Muscle layer of duodenum (tissue), 2 donors: ENCODE data around the gene TOMM40.

Experiments
- H3K27ac ChIP-seq: one replicate; pipeline ENCODE4 v1.7.0; 2013; ENCODE audit warnings: mild to moderate bottlenecking, low read length
- H3K27me3 ChIP-seq: one replicate; pipeline ENCODE4 v1.7.0; 2013; ENCODE audit warnings: low read depth, mild to moderate bottlenecking, control low read depth, low read length
- H3K36me3 ChIP-seq, 2 donors: one replicate each; pipeline ENCODE4 v1.7.0; 2013; ENCODE audit warnings: low read length in 2 of 2, control low read depth in 1 of 2, mild to moderate bottlenecking in 1 of 2; ENCODE audit not compliant: insufficient read depth in 2 of 2, control insufficient read depth in 1 of 2
- H3K4me1 ChIP-seq, 2 donors: one replicate each; pipeline ENCODE4 v1.7.0; 2013; ENCODE audit warnings: low read length in 2 of 2, mild to moderate bottlenecking in 2 of 2, control low read depth in 1 of 2, moderate library complexity in 1 of 2; ENCODE audit not compliant: insufficient read depth in 2 of 2, control insufficient read depth in 1 of 2
- H3K4me3 ChIP-seq, 2 donors: one replicate each; pipeline ENCODE4 v1.7.0; 2013; ENCODE audit warnings: low read length in 2 of 2, low read depth in 1 of 2, mild to moderate bottlenecking in 1 of 2
- H3K9me3 ChIP-seq, 2 donors: one replicate each; pipeline ENCODE4 v1.7.0; 2013; ENCODE audit warnings: low read length in 2 of 2, control low read depth in 1 of 2, mild to moderate bottlenecking in 1 of 2; ENCODE audit not compliant: control insufficient read depth in 1 of 2
- donor health status: healthy.

Gene TOMM40

DNA sequence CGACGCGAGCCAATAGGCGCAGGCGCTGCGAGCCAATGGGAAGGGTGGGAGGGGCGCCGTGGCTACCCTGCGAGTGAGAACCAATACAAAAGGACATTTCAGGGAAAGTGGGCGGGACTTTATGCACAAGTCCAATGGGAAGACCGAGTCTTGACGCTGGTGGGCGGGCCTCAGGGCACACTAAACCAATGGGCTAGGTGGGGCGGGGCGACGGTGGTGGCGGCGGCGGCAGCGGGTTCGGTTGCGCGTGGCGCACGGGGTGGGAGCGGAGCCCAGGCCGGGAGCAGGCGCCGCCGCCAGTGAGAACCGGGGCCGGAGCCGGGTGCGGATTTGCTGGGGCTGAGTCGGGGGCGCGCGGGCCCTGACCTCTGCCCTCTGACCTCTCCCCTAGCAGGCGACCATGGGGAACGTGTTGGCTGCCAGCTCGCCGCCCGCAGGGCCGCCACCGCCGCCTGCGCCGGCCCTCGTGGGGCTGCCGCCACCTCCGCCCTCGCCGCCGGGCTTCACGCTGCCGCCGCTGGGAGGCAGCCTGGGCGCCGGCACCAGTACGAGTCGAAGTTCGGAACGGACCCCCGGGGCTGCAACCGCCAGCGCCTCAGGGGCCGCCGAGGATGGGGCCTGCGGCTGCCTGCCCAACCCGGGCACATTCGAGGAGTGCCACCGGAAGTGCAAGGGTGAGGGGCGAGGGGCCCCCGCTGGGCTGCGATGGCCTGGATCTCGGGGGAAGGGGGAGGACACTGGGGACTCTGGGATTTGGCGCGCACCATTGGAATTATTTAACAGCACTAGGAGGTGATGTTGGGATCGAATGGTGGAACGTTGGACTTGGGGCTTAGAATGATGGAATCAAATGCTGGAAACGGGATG lies at the start of gene TOMM40:
TSS of gene TOMM40 (plus strand) at position 239 of the 867 bp plus-strand sequence. CDS start at position 401, 162 bp downstream.
- Histone ChIP-seq H3K36me3 (peaks cover 24 to 42% of the 10 kb centered on the region in 2 donors), H3K27me3 (no peaks in the 10 kb centered on the region), H3K27ac (peak within 1 kb of the TSS; percentile 95), H3K4me1 (peaks cover 12 to 23% of the 10 kb centered on the region in 2 donors), H3K4me3 (peak within 1 kb of the TSS; percentile 86 to 88), H3K9me3 (no peaks in the 10 kb centered on the region)

DNA sequence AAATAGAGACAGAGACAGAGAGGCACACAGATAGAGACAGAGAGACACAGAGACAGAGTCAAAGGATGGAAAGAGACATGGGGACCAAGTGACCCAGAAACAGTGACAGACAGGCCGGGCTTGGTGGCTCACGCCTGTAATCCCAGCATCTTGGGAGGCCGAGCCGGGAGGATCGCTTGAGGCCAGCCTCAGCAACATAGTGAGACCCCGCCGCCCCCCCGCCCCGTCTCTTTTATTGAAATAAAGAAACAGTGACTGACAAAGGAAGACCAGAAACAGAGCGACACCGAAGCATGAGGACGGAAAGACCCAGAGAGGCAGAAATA lies 45.8 kb upstream of the TOMM40 start:
- H3K9me3 ChIP-seq, result no peaks in the 10 kb centered on the region
- peak overlapping the region; percentile 74 for H3K27ac ChIP-seq
- H3K36me3 ChIP-seq, result no peaks in the 10 kb centered on the region
- peak overlapping the region; percentile 62 to 71 for H3K4me3 ChIP-seq
- H3K4me1 ChIP-seq, result peaks cover 13 to 36% of the 10 kb centered on the region in 2 donors
- no peaks in the 10 kb centered on the region for H3K27me3 ChIP-seq

DNA sequence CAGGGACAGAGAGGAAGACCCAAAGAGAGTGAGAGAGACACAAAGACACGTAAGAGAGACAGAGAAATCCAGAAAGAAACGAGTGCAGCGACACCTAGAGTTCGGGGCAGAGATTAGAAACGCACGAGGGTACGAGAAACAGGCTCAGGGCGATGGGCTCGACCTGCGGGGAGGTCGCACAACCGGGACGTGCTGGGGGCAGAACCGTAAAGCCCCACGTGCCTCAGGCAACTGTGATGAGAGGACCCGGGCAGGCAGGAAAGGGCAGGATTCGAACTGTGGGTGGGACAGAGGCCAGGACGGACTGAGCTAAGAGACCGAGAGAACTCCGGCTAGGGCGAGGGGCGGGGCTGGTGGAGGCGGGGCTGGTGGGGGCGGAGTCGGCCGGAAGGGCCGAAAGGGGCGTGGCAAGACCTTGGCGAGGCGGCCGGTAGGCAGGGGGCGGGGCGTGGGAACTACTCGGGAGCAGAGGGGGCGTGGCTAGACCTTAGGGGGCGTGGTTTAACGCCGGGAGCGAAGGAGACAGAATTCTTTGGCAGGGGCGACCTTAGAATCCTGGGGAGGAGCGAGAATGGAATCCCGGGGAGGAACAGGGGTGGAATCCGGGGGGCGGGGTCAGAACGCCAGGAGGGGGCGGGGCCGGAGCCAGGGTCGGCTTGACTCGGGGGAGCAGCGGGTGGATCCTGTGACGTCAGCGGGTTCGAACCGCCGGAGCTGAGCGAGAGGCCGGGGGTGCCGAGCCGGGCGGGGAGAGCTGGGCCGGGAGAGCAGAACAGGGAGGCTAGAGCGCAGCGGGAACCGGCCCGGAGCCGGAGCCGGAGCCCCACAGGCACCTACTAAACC lies 45.2 kb upstream of the TOMM40 start, which contains the start of gene NECTIN2:
TSS of gene NECTIN2 (plus strand) at position 686 of the 843 bp plus-strand sequence. CDS start 229 bp downstream, outside the sequence.
- H3K9me3 ChIP-seq, result no peaks in the 10 kb centered on the region
- H3K27ac ChIP-seq, result peak within 1 kb of the TSS; percentile 98
- H3K4me3 ChIP-seq, result peak within 1 kb of the TSS; percentile 87 to 88
- no peaks in the 10 kb centered on the region for H3K27me3 ChIP-seq
- peaks cover 13 to 36% of the 10 kb centered on the region in 2 donors for H3K4me1 ChIP-seq
- no peaks in the 10 kb centered on the region for H3K36me3 ChIP-seq

DNA sequence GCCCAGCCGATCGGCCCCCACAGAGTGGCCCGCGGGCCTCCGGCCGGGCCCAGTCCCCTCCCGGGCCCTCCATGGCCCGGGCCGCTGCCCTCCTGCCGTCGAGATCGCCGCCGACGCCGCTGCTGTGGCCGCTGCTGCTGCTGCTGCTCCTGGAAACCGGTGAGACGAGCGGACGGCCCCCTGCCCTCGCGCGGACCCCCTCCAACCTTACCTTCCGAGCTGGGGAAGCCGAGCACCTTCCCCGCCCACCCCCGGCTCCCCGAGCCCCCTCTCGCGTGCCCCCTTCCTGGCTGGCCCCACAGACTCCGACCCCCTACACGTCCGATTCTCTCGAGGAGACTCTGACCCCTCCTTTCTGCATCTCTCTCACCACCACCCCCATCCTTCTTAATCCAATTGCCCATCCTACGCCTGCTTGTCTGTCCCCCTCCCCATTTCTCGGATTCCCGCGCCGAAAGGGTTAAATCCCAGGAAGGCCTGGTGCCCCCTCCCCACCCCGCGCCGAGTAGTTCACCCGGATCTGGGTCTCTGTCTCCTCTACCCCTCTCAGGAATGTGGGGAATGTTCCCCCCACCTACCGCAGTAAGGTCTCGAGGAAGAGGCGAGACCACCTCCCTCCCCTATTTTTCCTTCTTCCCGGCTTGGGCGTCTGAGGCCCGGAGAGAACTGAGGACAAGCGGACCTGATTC lies 44.5 kb upstream of the TOMM40 start:
- peak overlapping the region; percentile 87 to 88 for H3K4me3 ChIP-seq
- no peaks in the 10 kb centered on the region for H3K36me3 ChIP-seq
- peaks cover 13 to 36% of the 10 kb centered on the region in 2 donors for H3K4me1 ChIP-seq
- no peaks in the 10 kb centered on the region for H3K9me3 ChIP-seq
- peak overlapping the region; percentile 98 for H3K27ac ChIP-seq
- H3K27me3 ChIP-seq, result no peaks in the 10 kb centered on the region

DNA sequence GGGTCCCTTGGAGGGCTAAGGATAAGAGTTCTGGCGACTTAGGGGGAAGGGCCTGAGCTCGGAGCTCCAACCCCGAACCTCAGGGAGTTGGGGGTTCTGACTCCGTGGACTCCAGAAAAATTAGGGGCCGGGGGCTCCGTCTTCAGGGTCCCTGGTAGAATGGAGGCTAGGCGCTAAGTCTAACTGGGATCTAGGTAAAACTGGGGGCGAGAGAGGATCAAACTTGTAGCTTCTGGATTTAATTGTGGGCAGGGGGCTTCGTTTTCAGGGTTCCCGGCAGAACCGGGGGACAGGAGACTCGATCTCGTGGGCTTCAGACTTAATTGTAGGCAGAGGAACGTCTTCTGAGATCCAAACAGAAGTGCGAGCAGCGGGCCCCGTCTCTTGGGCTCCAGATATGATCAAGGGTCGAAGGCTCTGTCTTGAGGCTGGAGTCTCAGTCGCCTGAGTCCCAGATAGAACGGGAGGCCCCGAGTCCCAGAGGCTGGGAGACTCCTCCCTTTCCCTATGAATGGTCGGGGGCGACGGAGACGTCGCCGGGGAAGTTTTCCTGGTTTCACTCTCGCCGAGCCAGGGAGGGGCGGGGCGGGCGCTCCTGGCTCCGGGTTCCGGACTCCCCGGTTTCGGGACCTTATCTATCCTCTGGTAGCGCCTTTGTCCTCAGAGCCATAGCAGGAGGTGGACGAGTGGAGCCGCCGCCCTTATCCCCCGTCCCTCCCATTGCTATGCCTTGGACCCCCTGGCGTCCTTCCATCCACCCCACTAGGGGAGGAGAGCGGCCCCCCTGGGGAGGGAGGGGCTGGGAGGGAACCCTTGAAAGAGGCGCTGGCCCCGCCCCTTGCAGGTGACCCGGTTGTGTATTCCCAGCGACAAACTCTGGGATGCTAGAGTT lies 43.7 kb upstream of the TOMM40 start:
- Histone ChIP-seq H3K4me1 (peaks cover 13 to 36% of the 10 kb centered on the region in 2 donors), H3K27me3 (no peaks in the 10 kb centered on the region)

DNA sequence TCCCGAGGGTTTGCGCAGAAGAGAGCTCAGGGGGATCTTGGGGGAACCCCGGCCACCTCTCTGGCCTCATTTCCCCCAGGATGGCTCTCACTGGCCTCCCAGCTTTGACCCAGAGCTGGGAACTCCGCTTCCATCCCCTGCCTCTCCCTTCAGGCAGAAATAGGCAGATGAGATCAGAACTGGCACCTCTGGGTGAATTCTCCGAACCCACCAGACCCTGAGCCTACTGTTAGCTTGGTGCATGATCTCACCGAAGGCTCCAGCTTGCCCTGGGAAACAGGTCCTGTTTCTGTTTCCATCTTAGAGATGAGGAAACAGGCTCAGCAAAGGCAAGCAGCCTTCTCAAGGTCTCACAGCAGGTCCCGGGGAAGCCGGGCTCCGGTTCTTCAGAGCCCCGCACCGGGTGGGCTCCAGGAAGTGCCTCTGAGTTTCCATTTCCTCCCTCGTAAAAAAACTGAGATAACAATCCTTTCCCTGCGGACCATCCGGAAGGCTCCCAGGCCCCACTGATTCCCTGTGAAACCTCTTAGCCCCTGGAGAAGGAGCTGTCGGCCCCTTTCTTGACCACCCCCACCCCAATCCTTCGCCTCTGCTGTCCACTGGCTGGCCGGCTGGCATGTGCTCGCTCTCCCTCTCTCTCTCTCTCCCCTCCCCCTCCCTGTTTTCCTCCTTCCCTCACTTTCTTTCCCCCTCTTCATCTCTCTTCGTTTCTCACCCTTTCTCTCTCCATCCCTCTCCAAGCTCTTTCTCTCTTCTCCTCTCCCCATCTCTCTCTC lies 42.8 kb upstream of the TOMM40 start:
- Histone ChIP-seq H3K9me3 (no peaks in the 10 kb centered on the region), H3K4me1 (peaks cover 13 to 36% of the 10 kb centered on the region in 2 donors), H3K36me3 (no peaks in the 10 kb centered on the region), H3K27me3 (no peaks in the 10 kb centered on the region), H3K27ac (peak overlapping the region; percentile 98), H3K4me3 (peak overlapping the region; percentile 87 to 88)

More for the DNA sequence above, 43.7 kb upstream of the TOMM40 start:
- no peaks in the 10 kb centered on the region for H3K36me3 ChIP-seq
- H3K4me3 ChIP-seq, result peak overlapping the region; percentile 87 to 88
- no peaks in the 10 kb centered on the region for H3K9me3 ChIP-seq
- H3K27ac ChIP-seq, result peak overlapping the region; percentile 98

DNA sequence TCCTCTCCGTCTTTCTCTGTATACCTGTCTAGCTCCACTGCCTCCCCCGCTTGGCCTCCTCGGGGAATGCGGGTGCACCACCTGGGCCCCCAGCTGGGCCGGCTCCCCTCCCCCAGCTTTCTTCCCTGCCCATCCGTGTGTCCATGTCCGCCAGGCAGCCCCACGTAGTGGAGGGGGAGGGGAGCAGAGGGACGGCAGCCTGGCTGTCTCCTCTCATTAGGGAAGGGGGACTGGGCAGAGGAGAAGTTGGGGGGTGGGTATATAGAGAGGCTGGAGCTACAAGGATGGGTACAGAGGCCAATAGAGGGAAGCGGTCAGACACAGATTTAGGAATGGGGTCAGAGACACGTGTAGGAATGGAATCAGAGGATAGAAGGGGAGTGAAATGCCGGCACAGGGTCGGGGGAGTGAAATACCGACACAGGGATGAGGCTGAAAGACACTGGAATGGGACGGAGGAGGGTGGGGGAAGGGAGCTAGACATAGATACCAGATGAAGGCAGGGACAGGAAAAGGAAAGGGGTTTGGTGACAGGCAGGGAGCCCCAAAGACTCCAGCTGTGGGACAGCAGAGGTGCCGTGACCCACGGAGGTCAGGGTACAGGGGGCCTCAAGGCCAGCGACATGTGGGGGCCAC lies 42.1 kb upstream of the TOMM40 start:
- H3K4me3 ChIP-seq, result peak overlapping the region; percentile 87 to 88
- no peaks in the 10 kb centered on the region for H3K36me3 ChIP-seq
- peaks cover 13 to 36% of the 10 kb centered on the region in 2 donors for H3K4me1 ChIP-seq
- H3K9me3 ChIP-seq, result no peaks in the 10 kb centered on the region
- H3K27me3 ChIP-seq, result no peaks in the 10 kb centered on the region
- H3K27ac ChIP-seq, result peak overlapping the region; percentile 98

DNA sequence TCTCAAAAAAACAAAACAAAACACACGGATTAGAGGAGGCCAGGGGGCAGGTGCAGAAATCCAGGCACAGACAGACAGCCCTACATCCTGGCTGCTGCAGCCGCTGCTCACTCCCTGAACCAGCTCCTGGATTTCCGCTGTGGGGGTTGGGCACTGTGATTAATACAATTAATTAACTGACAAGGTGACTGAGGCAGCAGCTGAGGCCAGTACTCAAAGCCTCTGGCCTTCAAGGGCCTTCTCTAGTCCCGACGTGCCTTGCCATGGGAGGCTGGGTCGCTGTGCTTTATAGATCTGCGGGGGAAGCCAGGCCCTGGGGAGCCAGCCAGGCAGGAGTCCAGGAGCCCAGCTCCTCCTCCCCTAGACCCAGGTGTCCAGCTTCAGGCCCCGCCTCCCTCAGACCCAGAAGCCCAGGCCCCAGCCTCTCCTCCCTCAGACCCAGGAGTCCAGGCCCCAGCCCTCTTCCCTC lies 40.4 kb upstream of the TOMM40 start:
- Histone ChIP-seq H3K9me3 (no peaks in the 10 kb centered on the region), H3K4me3 (no peak overlapping the region), H3K27me3 (no peaks in the 10 kb centered on the region), H3K36me3 (peaks cover 0 to 4% of the 10 kb centered on the region in 2 donors), H3K4me1 (peaks cover 9 to 27% of the 10 kb centered on the region in 2 donors), H3K27ac (no peak overlapping the region)

DNA sequence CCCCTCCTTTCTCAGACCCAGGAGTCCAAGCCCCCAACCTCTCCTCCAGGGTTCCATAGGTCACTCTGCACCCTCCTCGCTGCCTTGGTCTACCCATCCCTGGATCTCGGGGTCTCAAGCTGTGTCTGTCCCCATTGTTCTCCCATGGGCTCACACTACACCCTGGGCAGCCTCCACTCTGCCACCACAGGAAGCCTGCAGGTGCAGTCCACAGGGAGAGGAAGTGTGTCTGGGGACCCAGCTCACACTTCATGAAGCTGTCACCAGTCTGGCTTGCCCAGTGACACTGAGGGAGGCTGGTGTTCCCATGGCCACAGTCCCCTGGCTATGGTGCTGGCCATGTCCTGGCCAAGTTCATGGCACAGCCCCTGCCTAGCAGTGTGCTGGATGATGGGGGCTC lies 39.6 kb upstream of the TOMM40 start:
- no peak overlapping the region for H3K27ac ChIP-seq
- no peak overlapping the region for H3K4me3 ChIP-seq
- no peaks in the 10 kb centered on the region for H3K9me3 ChIP-seq
- peaks cover 0 to 5% of the 10 kb centered on the region in 2 donors for H3K36me3 ChIP-seq
- peaks cover 9 to 27% of the 10 kb centered on the region in 2 donors for H3K4me1 ChIP-seq
- H3K27me3 ChIP-seq, result no peaks in the 10 kb centered on the region
